GM18951 (cell line): ENCODE measurements around the gene ADGRG3.

Experiments used
- POLR2A ChIP-seq: IDR thresholded peaks from 4 replicates; pipeline ENCODE4 v1.6.1; 2011; ENCODE audit warnings: mild to moderate bottlenecking; ENCODE audit not compliant: insufficient read length, insufficient read depth; ENCODE audit errors: extremely low read depth
- in situ Hi-C: fragments of 300-500 bp; cut with MboI; formaldehyde crosslinking; loops from one replicate; pipeline ENCODE4 v1.12.0; 2022; ENCODE audit warnings: low sequenced_read_pairs, mixed read lengths, inconsistent platforms; ENCODE audit not compliant: unreplicated experiment

Gene ADGRG3

GRCh38 chr16:57626420-57627170, 41.5 kb upstream of the ADGRG3 start:
- in situ Hi-C loops, result no loop called here
- TF ChIP-seq POLR2A, result no peak

- TF ChIP-seq POLR2A, result no peak
- in situ Hi-C loops, result no loop called here
Measured at GRCh38 chr16:57627184-57627871, 40.8 kb upstream of the ADGRG3 start.

GRCh38 chr16:57628008-57628781, 39.9 kb upstream of the ADGRG3 start, which contains the start of gene ADGRG1:
Gene ADGRG1, plus strand, starts transcription at chr16:57628630. Its CDS starts 21,658 bp downstream, at chr16:57650288.
- in situ Hi-C loops, result no loop called here
- no peak for TF ChIP-seq POLR2A

GRCh38 chr16:57628783-57629293, 39.3 kb upstream of the ADGRG3 start:
- in situ Hi-C loops, result no loop called here
- TF ChIP-seq POLR2A, result no peak

GRCh38 chr16:57629516-57630406, 38.3 kb upstream of the ADGRG3 start:
- in situ Hi-C loops, result no loop called here
- TF ChIP-seq POLR2A, result no peak

GRCh38 chr16:57630407-57630797, 37.7 kb upstream of the ADGRG3 start:
- in situ Hi-C loops, result no loop called here
- no peak for TF ChIP-seq POLR2A

- in situ Hi-C loops, result no loop called here
- TF ChIP-seq POLR2A, result no peak
Measured at GRCh38 chr16:57630931-57631845, 36.9 kb upstream of the ADGRG3 start.

- no peak for TF ChIP-seq POLR2A
- in situ Hi-C loops, result no loop called here
Measured at GRCh38 chr16:57632568-57632967, 35.5 kb upstream of the ADGRG3 start.

GRCh38 chr16:57633383-57634064, 34.6 kb upstream of the ADGRG3 start:
- no peak for TF ChIP-seq POLR2A
- in situ Hi-C loops, result no loop called here

- in situ Hi-C loops, result no loop called here
- no peak for TF ChIP-seq POLR2A
Measured at GRCh38 chr16:57634171-57634570, 33.9 kb upstream of the ADGRG3 start.
